Measurements from ENCODE around the gene SLC25A48. TPM values are rescaled to one million over a fixed set of nuclear protein-coding genes. Genes with fewer than 3 reads are reported as not detected.
"Not testable (repeated sequence)": the region's sequence is repeated elsewhere in the genome, so short reads cannot be mapped to it uniquely, and the experiment has no call there.

The SLC25A48 gene
- total and polyA plus RNA-seq, 2 of the 4 experiments (the other 2 are of a cell fraction): not detected

GRCh38 chr5:135857630-135858311 lies 23.3 kb downstream of the SLC25A48 start:
- ATAC-seq (ENCODE audit: low read depth) (no peak), DNase-seq (no peak)
- no peak overlapping the region for H4K5ac ChIP-seq (ENCODE audit: low read depth, low read length)
- H3K9me3 ChIP-seq (ENCODE audit: control insufficient read depth, insufficient read depth, low read length): no peaks in the 10 kb centered on the region
- no peak overlapping the region for H2AK9ac ChIP-seq (replicated peaks; ENCODE audit: low read depth, low read length, poor library complexity)
- H2AK5ac ChIP-seq (ENCODE audit: low read depth, low read length): no peak overlapping the region
- ChIA-PET CTCF (interaction anchor here (0.7 kb wide), 1 partner anchor 273 kb away, joined by 3 read pairs; no protein-coding TSS in a partner anchor), POLR2A (ENCODE audit: unreplicated experiment) (no interaction called here)
- H2AFZ ChIP-seq (replicated peaks; ENCODE audit: low read length, poor library complexity): no peak overlapping the region
- H3K23ac ChIP-seq (ENCODE audit: low read depth, low read length): no peak overlapping the region
- no peaks in the 10 kb centered on the region for H4K20me1 ChIP-seq (ENCODE audit: insufficient read depth, low read length)
- H3K14ac ChIP-seq (replicated peaks; ENCODE audit: low read depth, low read length): no peak overlapping the region
- H3K36me3 ChIP-seq (ENCODE audit: control insufficient read depth, insufficient read depth, low read length): no peaks in the 10 kb centered on the region
- H2BK20ac ChIP-seq (ENCODE audit: low read depth, low read length): no peak overlapping the region
- dilution Hi-C loops (cut with HindIII; ENCODE audit: low sequenced_read_pairs, unreplicated experiment) (no loop called here), intact Hi-C loops (cut with micrococcal nuclease) (no loop called here), in situ Hi-C loops (cut with MboI; ENCODE audit: low sequenced_read_pairs) (no loop called here)
- H3K27ac ChIP-seq (ENCODE audit: insufficient read depth, low read length): no peak overlapping the region
- no peaks in the 10 kb centered on the region; the same call in 1 of the 2 replicates for H3K27me3 ChIP-seq (ENCODE audit: control insufficient read depth, insufficient read depth, low read length)
- H3K56ac ChIP-seq (ENCODE audit: extremely low read depth, insufficient read depth, low read length): no peak overlapping the region
- no peaks in the 10 kb centered on the region for H3K4me1 ChIP-seq (ENCODE audit: control insufficient read depth, insufficient read depth, low read length)
- no peak overlapping the region for H2BK120ac ChIP-seq (ENCODE audit: low read depth, low read length)
- WGBS, 2 experiments (ENCODE audit: extremely low coverage in 2 of 2, insufficient read length in 1 of 2): no CpG with 5 or more reads among the region's 2 CpGs
- no peak overlapping the region for H3K4ac ChIP-seq (ENCODE audit: low read depth, low read length)
- H3K4me2 ChIP-seq (ENCODE audit: low read depth, low read length): no peak overlapping the region
- H4K8ac ChIP-seq (ENCODE audit: low read depth in 2 of 2, low read length in 2 of 2): no peak overlapping the region
- H3K79me1 ChIP-seq (ENCODE audit: low read depth in 1 of 2, low read length in 2 of 2): no peaks in the 10 kb centered on the region
- H2BK15ac ChIP-seq (ENCODE audit: low read depth, low read length): no peak overlapping the region
- no peak for TF ChIP-seq CEBPB (IDR thresholded peaks at IDR 0.05; ENCODE audit: low read depth, low read length)
- no peak for TF ChIP-seq POLR2A (IDR thresholded peaks at IDR 0.05; ENCODE audit: low read depth, low read length)
- TF ChIP-seq NFE2L2 (IDR thresholded peaks at IDR 0.05; ENCODE audit: low read depth, low read length): no peak
- no peak for TF ChIP-seq RAD21 (IDR thresholded peaks at IDR 0.05; ENCODE audit: low read length)
- TF ChIP-seq MXI1 (IDR thresholded peaks at IDR 0.05; ENCODE audit: borderline replicate concordance, low read depth, low read length): no peak
- TF ChIP-seq ELK1 (IDR thresholded peaks at IDR 0.05; ENCODE audit: borderline replicate concordance, low read depth, low read length): no peak
- no peak for TF ChIP-seq FOS (IDR thresholded peaks at IDR 0.05; ENCODE audit: low read depth, low read length)
- no peak overlapping the region for H3K18ac ChIP-seq (ENCODE audit: low read depth, low read length)
- no peak overlapping the region for H2BK5ac ChIP-seq (ENCODE audit: low read depth, low read length, poor library complexity, severe bottlenecking)
- H3K9me1 ChIP-seq (ENCODE audit: insufficient read depth, low read length): no peaks in the 10 kb centered on the region
- no peak overlapping the region for H4K91ac ChIP-seq (ENCODE audit: insufficient read depth, low read depth, low read length)
- H3K4me3 ChIP-seq (ENCODE audit: insufficient read depth, low read depth, low read length): no peak overlapping the region
- no peak overlapping the region for H3K9ac ChIP-seq (ENCODE audit: low read depth, low read length)
- BruUV-seq (replicated peaks): no TSS peak

- H4K8ac ChIP-seq (ENCODE audit: low read depth in 2 of 2, low read length in 2 of 2); H3K9me1 ChIP-seq (ENCODE audit: insufficient read depth, low read length); intact Hi-C loops (cut with micrococcal nuclease); H3K9ac ChIP-seq (ENCODE audit: low read depth, low read length); CTCF ChIA-PET; dilution Hi-C loops (cut with HindIII; ENCODE audit: low sequenced_read_pairs, unreplicated experiment); H2BK20ac ChIP-seq (ENCODE audit: low read depth, low read length); H3K56ac ChIP-seq (ENCODE audit: extremely low read depth, insufficient read depth, low read length); ATAC-seq (ENCODE audit: low read depth); H3K4me2 ChIP-seq (ENCODE audit: low read depth, low read length); H3K9me3 ChIP-seq (ENCODE audit: control insufficient read depth, insufficient read depth, low read length); H3K4ac ChIP-seq (ENCODE audit: low read depth, low read length); H3K27me3 ChIP-seq (ENCODE audit: control insufficient read depth, insufficient read depth, low read length); DNase-seq; POLR2A ChIA-PET (ENCODE audit: unreplicated experiment); H4K5ac ChIP-seq (ENCODE audit: low read depth, low read length); H3K36me3 ChIP-seq (ENCODE audit: control insufficient read depth, insufficient read depth, low read length); in situ Hi-C loops (cut with MboI; ENCODE audit: low sequenced_read_pairs); H3K4me3 ChIP-seq (ENCODE audit: insufficient read depth, low read depth, low read length); H2BK120ac ChIP-seq (ENCODE audit: low read depth, low read length); H3K18ac ChIP-seq (ENCODE audit: low read depth, low read length); H3K4me1 ChIP-seq (ENCODE audit: control insufficient read depth, insufficient read depth, low read length); H2BK15ac ChIP-seq (ENCODE audit: low read depth, low read length); H4K20me1 ChIP-seq (ENCODE audit: insufficient read depth, low read length); H2AK5ac ChIP-seq (ENCODE audit: low read depth, low read length); H4K91ac ChIP-seq (ENCODE audit: insufficient read depth, low read depth, low read length); BruUV-seq (replicated peaks); H3K27ac ChIP-seq (ENCODE audit: insufficient read depth, low read length); H3K23ac ChIP-seq (ENCODE audit: low read depth, low read length); H3K79me1 ChIP-seq (ENCODE audit: low read depth in 1 of 2, low read length in 2 of 2); H2AFZ ChIP-seq (replicated peaks; ENCODE audit: low read length, poor library complexity); H2BK5ac ChIP-seq (ENCODE audit: low read depth, low read length, poor library complexity, severe bottlenecking); H3K14ac ChIP-seq (replicated peaks; ENCODE audit: low read depth, low read length); H2AK9ac ChIP-seq (replicated peaks; ENCODE audit: low read depth, low read length, poor library complexity): not testable (repeated sequence)
- no CpG with 5 or more reads among the region's 3 CpGs for WGBS, 2 experiments (ENCODE audit: extremely low coverage in 2 of 2, insufficient read length in 1 of 2)
Observed at GRCh38 chr5:135859186-135859585, 24.7 kb downstream of the SLC25A48 start.
